Measurements from ENCODE around the gene PSAT1. TPM values are rescaled to one million over a fixed set of nuclear protein-coding genes. Genes with fewer than 3 reads are reported as not detected.
A peak's percentile ranks its signal among the peaks of the same experiment; 100 is the strongest.

The PSAT1 gene
- total and polyA plus RNA-seq, 2 of the 13 experiments (the other 11 are each of a cell fraction or from before 2014, with no cell fraction given): 135 to 229 TPM

DNA sequence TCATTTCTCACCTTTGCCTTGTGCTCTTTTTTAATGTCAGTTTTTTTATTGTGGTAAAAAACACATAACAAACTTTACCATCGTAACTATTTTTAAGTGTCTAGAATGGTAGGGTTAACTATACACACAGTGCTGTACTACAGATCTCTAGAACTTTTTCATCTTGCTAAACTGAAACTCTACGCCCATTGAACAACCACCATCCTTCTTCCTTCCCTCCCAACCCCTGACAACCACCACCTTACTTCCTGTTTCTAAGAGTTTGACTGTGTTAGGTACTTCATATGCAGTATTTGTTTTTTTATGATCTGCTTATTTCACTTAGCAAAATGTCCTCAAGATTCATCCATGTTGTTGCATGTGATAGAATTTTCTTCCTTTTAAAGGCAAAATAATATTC lies 54.9 kb downstream of the PSAT1 start:
- H3K4me3 ChIP-seq (replicated peaks in 1 of 3; ENCODE audit: insufficient read depth in 1 of 3, low read depth in 2 of 3, low read length in 3 of 3): no peak overlapping the region
- POLR2A ChIA-PET: no interaction called here
- no peak overlapping the region for H3K4me2 ChIP-seq (ENCODE audit: low read depth, low read length)
- TF ChIP-seq, protein P1, sequence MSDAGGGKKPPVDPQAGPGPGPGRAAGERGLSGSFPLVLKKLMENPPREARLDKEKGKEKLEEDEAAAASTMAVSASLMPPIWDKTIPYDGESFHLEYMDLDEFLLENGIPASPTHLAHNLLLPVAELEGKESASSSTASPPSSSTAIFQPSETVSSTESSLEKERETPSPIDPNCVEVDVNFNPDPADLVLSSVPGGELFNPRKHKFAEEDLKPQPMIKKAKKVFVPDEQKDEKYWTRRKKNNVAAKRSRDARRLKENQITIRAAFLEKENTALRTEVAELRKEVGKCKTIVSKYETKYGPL (CRISPR knock-in tag; IDR thresholded peaks at IDR 0.05): no peak
- TF ChIP-seq TOE1 (CRISPR knock-in tag; IDR thresholded peaks at IDR 0.05) (no peak), RBM39 (IDR thresholded peaks at IDR 0.05; ENCODE audit: low read depth, low read length, poor library complexity, severe bottlenecking) (no peak), SOX6 (IDR thresholded peaks at IDR 0.05) (no peak), SOX6 (CRISPR knock-in tag; IDR thresholded peaks at IDR 0.05) (no peak)
- ATAC-seq (no peak), DNase-seq (ENCODE audit: low spot score) (no peak), FAIRE-seq (no peak)
- no peaks in the 10 kb centered on the region for H3K79me2 ChIP-seq (ENCODE audit: insufficient read depth, low read length)
- BruUV-seq (replicated peaks): no TSS peak
- H3K9me3 ChIP-seq (ENCODE audit: low read length): no peaks in the 10 kb centered on the region
- WGBS (ENCODE audit: low lambda C conversion rate): 97% methylated on average over 2 of the region's 2 CpGs
- no peak overlapping the region for H2AFZ ChIP-seq (ENCODE audit: low read length)
- intact Hi-C loops (cut with micrococcal nuclease; ENCODE audit: unreplicated experiment) (no loop called here), in situ Hi-C loops (cut with HindIII; ENCODE audit: extremely low pct_ligation_motif_present, low pct_unique_long_range_greater_than_20kb) (no loop called here)
- no peak overlapping the region for H3K27ac ChIP-seq (ENCODE audit: extremely low read length, insufficient read depth, low read length)
- no peak overlapping the region for H3K9ac ChIP-seq (ENCODE audit: insufficient read depth, low read depth, low read length)
- no peaks in the 10 kb centered on the region for H3K27me3 ChIP-seq (ENCODE audit: control insufficient read depth in 1 of 2, insufficient read depth in 2 of 2, low read length in 2 of 2)
- no peaks in the 10 kb centered on the region for H4K20me1 ChIP-seq (ENCODE audit: insufficient read depth, low read length)
- CTCF ChIA-PET (ENCODE audit: low intra/inter-chr PET ratio, low total read pairs): no interaction called here
- no peaks in the 10 kb centered on the region for H3K36me3 ChIP-seq (replicated peaks in 1 of 2; ENCODE audit: control insufficient read depth in 1 of 2, insufficient read depth in 2 of 2, low read length in 2 of 2)
- H3K4me1 ChIP-seq (ENCODE audit: insufficient read depth, low read length): peaks cover 19% of the 10 kb centered on the region

DNA sequence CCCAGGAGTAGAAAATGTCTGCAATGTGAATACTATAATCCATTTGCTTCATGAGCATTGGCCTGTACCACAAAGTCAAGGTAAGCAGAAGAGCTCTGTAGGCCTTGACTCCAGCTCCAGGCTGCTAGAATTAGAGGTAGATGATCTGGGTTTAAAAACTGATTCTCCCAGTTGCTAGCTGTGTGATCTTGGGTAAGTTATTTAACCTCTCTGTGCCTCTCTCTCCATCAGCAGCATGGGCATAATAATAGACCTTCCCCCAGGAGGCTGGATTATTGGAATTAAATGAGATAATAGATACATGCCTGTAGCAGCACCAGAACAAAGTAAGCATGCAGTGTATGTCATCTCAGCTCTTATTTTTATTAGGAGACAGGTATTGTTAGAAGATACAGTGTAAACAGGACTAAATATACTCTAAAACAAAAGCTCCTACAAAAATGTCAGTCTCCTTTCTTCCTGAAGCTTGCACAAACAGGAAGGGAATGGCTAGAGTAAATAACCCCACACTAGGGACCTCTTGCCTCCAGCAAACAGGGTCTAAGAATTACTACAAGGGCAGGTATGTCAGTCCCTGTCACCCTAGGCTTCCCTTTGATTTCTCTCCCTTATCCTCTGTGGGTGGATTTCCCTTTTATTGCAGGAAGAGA lies 57.5 kb downstream of the PSAT1 start:
- DNase-seq (ENCODE audit: low spot score): peak; percentile 81
- peak; percentile 52 for FAIRE-seq
- no TSS peak for BruUV-seq (replicated peaks)
- Histone ChIP-seq H3K27me3 (ENCODE audit: control insufficient read depth in 1 of 2, insufficient read depth in 2 of 2, low read length in 2 of 2) (no peaks in the 10 kb centered on the region), H3K9ac (ENCODE audit: insufficient read depth, low read depth, low read length) (no peak overlapping the region), H2AFZ (ENCODE audit: low read length) (no peak overlapping the region), H3K79me2 (ENCODE audit: insufficient read depth, low read length) (no peaks in the 10 kb centered on the region), H3K9me3 (ENCODE audit: low read length) (no peaks in the 10 kb centered on the region), H3K36me3 (replicated peaks in 1 of 2; ENCODE audit: control insufficient read depth in 1 of 2, insufficient read depth in 2 of 2, low read length in 2 of 2) (no peaks in the 10 kb centered on the region), H3K27ac (ENCODE audit: extremely low read length, insufficient read depth, low read length) (peak overlapping the region; percentile 8), H3K4me3 (replicated peaks in 1 of 3; ENCODE audit: insufficient read depth in 1 of 3, low read depth in 2 of 3, low read length in 3 of 3) (no peak overlapping the region), H4K20me1 (ENCODE audit: insufficient read depth, low read length) (no peaks in the 10 kb centered on the region), H3K4me1 (ENCODE audit: insufficient read depth, low read length) (peaks cover 18% of the 10 kb centered on the region), H3K4me2 (ENCODE audit: low read depth, low read length) (peak overlapping the region; percentile 23)
- ATAC-seq: peak; percentile 97
- in situ Hi-C loops (cut with HindIII; ENCODE audit: extremely low pct_ligation_motif_present, low pct_unique_long_range_greater_than_20kb) (no loop called here), intact Hi-C loops (cut with micrococcal nuclease; ENCODE audit: unreplicated experiment) (no loop called here)
- CTCF ChIA-PET (ENCODE audit: low intra/inter-chr PET ratio, low total read pairs): no interaction called here
- POLR2A ChIA-PET: interaction anchor here (1.3 kb wide), 1 partner anchor 58 kb away, joined by 3 read pairs; the partner anchor contains the start of gene PSAT1
- no peak for TF ChIP-seq PAX8 (CRISPR knock-in tag; IDR thresholded peaks at IDR 0.05; ENCODE audit: borderline replicate concordance)
- TF ChIP-seq HDAC2 (CRISPR knock-in tag; IDR thresholded peaks at IDR 0.05): peak; percentile 76
- TF ChIP-seq, protein P2, sequence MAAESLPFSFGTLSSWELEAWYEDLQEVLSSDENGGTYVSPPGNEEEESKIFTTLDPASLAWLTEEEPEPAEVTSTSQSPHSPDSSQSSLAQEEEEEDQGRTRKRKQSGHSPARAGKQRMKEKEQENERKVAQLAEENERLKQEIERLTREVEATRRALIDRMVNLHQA (CRISPR knock-in tag; IDR thresholded peaks at IDR 0.05): no peak
- no peak for TF ChIP-seq MTA3 (CRISPR knock-in tag; IDR thresholded peaks at IDR 0.05)
- TF ChIP-seq GABPA (IDR thresholded peaks at IDR 0.05; ENCODE audit: low read depth, low read length): no peak
- TF ChIP-seq GABPA (CRISPR knock-in tag; IDR thresholded peaks at IDR 0.05; ENCODE audit: low read depth): 0 out of 2 replicates have a peak, but pooled peaks have one; percentile 19
- TF ChIP-seq GATAD1 (CRISPR knock-in tag; IDR thresholded peaks at IDR 0.05): no peak
- peak; percentile 78; the same call in 1 of the 2 replicates for TF ChIP-seq HMG20A (CRISPR knock-in tag; IDR thresholded peaks at IDR 0.05; ENCODE audit: borderline replicate concordance)
- no peak for TF ChIP-seq NFATC3 (CRISPR knock-in tag; IDR thresholded peaks at IDR 0.05)
- TF ChIP-seq, protein P3, sequence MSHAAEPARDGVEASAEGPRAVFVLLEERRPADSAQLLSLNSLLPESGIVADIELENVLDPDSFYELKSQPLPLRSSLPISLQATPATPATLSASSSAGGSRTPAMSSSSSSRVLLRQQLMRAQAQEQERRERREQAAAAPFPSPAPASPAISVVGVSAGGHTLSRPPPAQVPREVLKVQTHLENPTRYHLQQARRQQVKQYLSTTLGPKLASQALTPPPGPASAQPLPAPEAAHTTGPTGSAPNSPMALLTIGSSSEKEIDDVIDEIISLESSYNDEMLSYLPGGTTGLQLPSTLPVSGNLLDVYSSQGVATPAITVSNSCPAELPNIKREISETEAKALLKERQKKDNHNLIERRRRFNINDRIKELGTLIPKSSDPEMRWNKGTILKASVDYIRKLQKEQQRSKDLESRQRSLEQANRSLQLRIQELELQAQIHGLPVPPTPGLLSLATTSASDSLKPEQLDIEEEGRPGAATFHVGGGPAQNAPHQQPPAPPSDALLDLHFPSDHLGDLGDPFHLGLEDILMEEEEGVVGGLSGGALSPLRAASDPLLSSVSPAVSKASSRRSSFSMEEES (CRISPR knock-in tag; IDR thresholded peaks at IDR 0.05): no peak
- TF ChIP-seq TAF15 (IDR thresholded peaks at IDR 0.05; ENCODE audit: low read depth, low read length, poor library complexity, severe bottlenecking): no peak
- no peak for TF ChIP-seq HMGA1 (CRISPR knock-in tag; conservative IDR thresholded peaks at IDR 0.05)
- peak; percentile 69 for TF ChIP-seq RARA (CRISPR knock-in tag; IDR thresholded peaks at IDR 0.05)
- no peak for TF ChIP-seq MYC (CRISPR knock-in tag; IDR thresholded peaks at IDR 0.05; ENCODE audit: borderline replicate concordance)

Measured in HepG2 (cell line).